ENCODE measurements around the gene CAMKMT. TPM values are rescaled to one million over a fixed set of nuclear protein-coding genes. Genes with fewer than 3 reads are reported as not detected.

CAMKMT gene
- total RNA-seq, 4 donors from 2014 or later, result 6.0 to 15.3 (median 10.7) TPM

- Histone ChIP-seq H3K27me3 (no peaks in the 10 kb centered on the region), H3K27ac (no peak overlapping the region), H3K4me1 (peaks cover 4% of the 10 kb centered on the region), H3K4me3 (no peak overlapping the region), H3K9me3 (no peaks in the 10 kb centered on the region), H3K36me3 (no peaks in the 10 kb centered on the region)
- no peak for DNase-seq (ENCODE audit: low spot score in 2 of 2)
- 70% methylated on average over 3 of the region's 3 CpGs for WGBS
- TF ChIP-seq EP300 (IDR thresholded peaks at IDR 0.05), result no peak
- TF ChIP-seq POLR2AphosphoS5 (IDR thresholded peaks at IDR 0.05), result no peak
- TF ChIP-seq CTCF (IDR thresholded peaks at IDR 0.05), result no peak
- TF ChIP-seq POLR2A (IDR thresholded peaks at IDR 0.05), result no peak
These were observed 353.9 kb downstream of the CAMKMT start for GRCh38 chr2:44715671-44716081.

GRCh38 chr2:44716131-44716530, 354.4 kb downstream of the CAMKMT start:
- TF ChIP-seq CTCF (IDR thresholded peaks at IDR 0.05) (no peak), EP300 (IDR thresholded peaks at IDR 0.05) (no peak), POLR2A (IDR thresholded peaks at IDR 0.05) (no peak), POLR2AphosphoS5 (IDR thresholded peaks at IDR 0.05) (no peak)
- DNase-seq (ENCODE audit: low spot score in 2 of 2), result no peak
- 67% methylated on average over 3 of the region's 3 CpGs for WGBS
- H3K4me1 ChIP-seq, result peaks cover 4% of the 10 kb centered on the region
- H3K9me3 ChIP-seq, result no peaks in the 10 kb centered on the region
- H3K36me3 ChIP-seq, result no peaks in the 10 kb centered on the region
- no peak overlapping the region for H3K4me3 ChIP-seq
- H3K27me3 ChIP-seq, result no peaks in the 10 kb centered on the region
- no peak overlapping the region for H3K27ac ChIP-seq

- Histone ChIP-seq H3K27me3 (no peaks in the 10 kb centered on the region), H3K9me3 (no peaks in the 10 kb centered on the region), H3K27ac (no peak overlapping the region), H3K4me1 (no peaks in the 10 kb centered on the region), H3K36me3 (no peaks in the 10 kb centered on the region), H3K4me3 (no peak overlapping the region)
- 97% methylated on average over 3 of the region's 3 CpGs for whole genome bisulfite sequencing
- TF ChIP-seq CTCF (IDR thresholded peaks at IDR 0.05) (no peak), POLR2A (IDR thresholded peaks at IDR 0.05) (no peak), EP300 (IDR thresholded peaks at IDR 0.05) (no peak), POLR2AphosphoS5 (IDR thresholded peaks at IDR 0.05) (no peak)
- DNase-seq (ENCODE audit: low spot score in 2 of 2), result no peak
These were observed 356.7 kb downstream of the CAMKMT start for GRCh38 chr2:44718431-44718830.

GRCh38 chr2:44719562-44719961, 357.8 kb downstream of the CAMKMT start:
- WGBS, result 94% methylated on average over 2 of the region's 2 CpGs
- no peak for DNase-seq (ENCODE audit: low spot score in 2 of 2)
- Histone ChIP-seq H3K4me3 (no peak overlapping the region), H3K27me3 (no peaks in the 10 kb centered on the region), H3K36me3 (no peaks in the 10 kb centered on the region), H3K9me3 (no peaks in the 10 kb centered on the region), H3K27ac (no peak overlapping the region), H3K4me1 (no peaks in the 10 kb centered on the region)
- TF ChIP-seq EP300 (IDR thresholded peaks at IDR 0.05) (no peak), CTCF (IDR thresholded peaks at IDR 0.05) (no peak), POLR2A (IDR thresholded peaks at IDR 0.05) (no peak), POLR2AphosphoS5 (IDR thresholded peaks at IDR 0.05) (no peak)

- Histone ChIP-seq H3K9me3 (no peaks in the 10 kb centered on the region), H3K4me1 (no peaks in the 10 kb centered on the region), H3K4me3 (no peak overlapping the region), H3K36me3 (no peaks in the 10 kb centered on the region), H3K27me3 (no peaks in the 10 kb centered on the region), H3K27ac (no peak overlapping the region)
- 94% methylated on average over 1 of the region's 1 CpG for WGBS
- no peak for TF ChIP-seq POLR2AphosphoS5 (IDR thresholded peaks at IDR 0.05)
- no peak for TF ChIP-seq CTCF (IDR thresholded peaks at IDR 0.05)
- no peak for TF ChIP-seq EP300 (IDR thresholded peaks at IDR 0.05)
- TF ChIP-seq POLR2A (IDR thresholded peaks at IDR 0.05), result no peak
- DNase-seq (ENCODE audit: low spot score in 2 of 2), result no peak
These were observed 360.4 kb downstream of the CAMKMT start for GRCh38 chr2:44722026-44722625.
